GM12801 (cell line): Measurements from ENCODE around the gene ANKMY1.

ENCODE experiments used
- CTCF ChIP-seq: IDR thresholded peaks from one replicate; pipeline ENCODE4 v1.5.1; 2011; ENCODE audit warnings: control low read depth; ENCODE audit not compliant: insufficient read length; ENCODE audit errors: extremely low read depth

Gene ANKMY1

GRCh38 chr2:240506406-240507059 is 51.3 kb downstream of the ANKMY1 start:
- no peak for TF ChIP-seq CTCF

GRCh38 chr2:240505910-240506309 is 51.9 kb downstream of the ANKMY1 start:
- TF ChIP-seq CTCF, result no peak

GRCh38 chr2:240503848-240504247 is 53.9 kb downstream of the ANKMY1 start:
- TF ChIP-seq CTCF, result no peak

GRCh38 chr2:240503375-240503774 is 54.4 kb downstream of the ANKMY1 start:
- no peak for TF ChIP-seq CTCF

- no peak for TF ChIP-seq CTCF
Measured at GRCh38 chr2:240502430-240503121, 55.2 kb downstream of the ANKMY1 start.

- TF ChIP-seq CTCF, result no peak
Measured at GRCh38 chr2:240502059-240502429, 55.7 kb downstream of the ANKMY1 start.

GRCh38 chr2:240501531-240501991 is 56.2 kb downstream of the ANKMY1 start:
- no peak for TF ChIP-seq CTCF
